GM23338 (cell line): ENCODE data around the gene GDPD4. TPM values are rescaled to one million over a fixed set of nuclear protein-coding genes. Genes with fewer than 3 reads are reported as not detected.

Source experiments
- ATAC-seq: fragments of 200-7000 bp; cut with Tn5 transposase; 3 replicates; pipeline ENCODE4 v1.9.1; 2020
- DNase-seq: peaks from one replicate; pipeline ENCODE4 v3.0.0-alpha.2; 2015; ENCODE audit warnings: low spot score
- H2AFZ ChIP-seq: fragments of 200-600 bp; sonication (generic); 2 replicates; pipeline ENCODE4 v1.8.0; 2016; ENCODE audit warnings: antibody characterized with exemption, mild to moderate bottlenecking, moderate library complexity
- H3F3A ChIP-seq: fragments of 200-600 bp; sonication (generic); replicated peaks from 2 replicates; pipeline ENCODE4 v1.8.0; 2017; ENCODE audit warnings: antibody characterized with exemption, mixed run types, low read depth
- H3K27ac ChIP-seq: fragments of 200-600 bp; sonication (generic); 2 replicates; pipeline ENCODE4 v1.6.1; 2016; ENCODE audit warnings: low read depth
- H3K27me3 ChIP-seq: fragments of 200-600 bp; sonication (generic); 2 replicates; pipeline ENCODE4 v1.8.0; 2016; ENCODE audit warnings: mild to moderate bottlenecking, mixed run types, moderate library complexity; ENCODE audit not compliant: insufficient read depth
- H3K36me3 ChIP-seq: fragments of 200-600 bp; sonication (generic); 2 replicates; pipeline ENCODE4 v1.8.0; 2016; ENCODE audit warnings: mild to moderate bottlenecking; ENCODE audit not compliant: insufficient read depth
- H3K4me1 ChIP-seq: fragments of 200-600 bp; sonication (generic); 2 replicates; pipeline ENCODE4 v1.8.0; 2016; ENCODE audit warnings: mild to moderate bottlenecking, moderate library complexity; ENCODE audit not compliant: insufficient read depth
- H3K4me2 ChIP-seq: fragments of 200-600 bp; sonication (generic); 2 replicates; pipeline ENCODE4 v1.7.1; 2017; ENCODE audit warnings: mixed run types
- H3K4me3 ChIP-seq: fragments of 200-600 bp; sonication (generic); 2 replicates; pipeline ENCODE4 v1.6.1; 2016; ENCODE audit warnings: mixed run types
- H3K79me2 ChIP-seq: fragments of 200-600 bp; sonication (generic); replicated peaks from 2 replicates; pipeline ENCODE4 v1.8.0; 2017; ENCODE audit warnings: mild to moderate bottlenecking; ENCODE audit not compliant: insufficient read depth
- H3K9me2 ChIP-seq: fragments of 200-600 bp; sonication (generic); 2 replicates; pipeline ENCODE4 v1.8.0; 2017; ENCODE audit not compliant: insufficient read depth
- H4K20me1 ChIP-seq: fragments of 200-600 bp; sonication (generic); replicated peaks from 2 replicates; pipeline ENCODE4 v1.8.0; 2017; ENCODE audit warnings: mild to moderate bottlenecking; ENCODE audit not compliant: insufficient read depth
- H3K27ac Mint-ChIP-seq: 2 replicates; pipeline ENCODE4 v1.8.0; 2020; ENCODE audit warnings: inconsistent platforms, mild to moderate bottlenecking, moderate library complexity, mixed read lengths
- H3K27me3 Mint-ChIP-seq: 3 replicates; pipeline ENCODE4 v1.8.0; 2022; ENCODE audit warnings: low read depth, mild to moderate bottlenecking, moderate library complexity, mixed read lengths, inconsistent platforms; ENCODE audit not compliant: insufficient read depth, poor library complexity
- H3K36me3 Mint-ChIP-seq: 3 replicates; pipeline ENCODE4 v1.8.0; 2021; ENCODE audit warnings: low read depth, mild to moderate bottlenecking, inconsistent platforms, moderate library complexity, mixed read lengths
- H3K4me1 Mint-ChIP-seq: 3 replicates; pipeline ENCODE4 v1.8.0; 2020; ENCODE audit warnings: mild to moderate bottlenecking, inconsistent platforms, mixed read lengths
- H3K4me3 Mint-ChIP-seq: 3 replicates; pipeline ENCODE4 v1.8.0; 2021; ENCODE audit warnings: moderate library complexity, mild to moderate bottlenecking, inconsistent platforms, mixed read lengths
- H3K9me3 Mint-ChIP-seq: 3 replicates; pipeline ENCODE4 v1.8.0; 2020; ENCODE audit warnings: moderate library complexity, mild to moderate bottlenecking, inconsistent platforms, mixed read lengths
- CREB1 ChIP-seq: fragments of 250-450 bp; sonication (Bioruptor Pico); IDR thresholded peaks from 2 replicates; pipeline ENCODE4 v1.5.0; 2020; ENCODE audit warnings: low read depth, mild to moderate bottlenecking, moderate library complexity
- EZH2 ChIP-seq: fragments of 200-600 bp; sonication (generic); IDR thresholded peaks from one replicate; pipeline ENCODE4 v1.8.0; 2017; ENCODE audit warnings: antibody characterized with exemption, mild to moderate bottlenecking, low read depth; ENCODE audit not compliant: unreplicated experiment
- EZH2phosphoT487 ChIP-seq: fragments of 200-600 bp; sonication (generic); IDR thresholded peaks from one replicate; pipeline ENCODE4 v1.8.1; 2018; ENCODE audit warnings: antibody characterized with exemption; ENCODE audit not compliant: unreplicated experiment
- JUNB ChIP-seq: IDR thresholded peaks from one replicate; pipeline ENCODE4 v1.6.1; 2016; ENCODE audit warnings: antibody characterized with exemption; ENCODE audit not compliant: unreplicated experiment
- NANOG ChIP-seq: IDR thresholded peaks from 2 replicates; pipeline ENCODE4 v1.6.1; 2016; ENCODE audit warnings: antibody characterized with exemption, borderline replicate concordance
- POLR2AphosphoS5 ChIP-seq: IDR thresholded peaks from 2 replicates; pipeline ENCODE4 v1.6.1; 2016; ENCODE audit warnings: antibody characterized with exemption, low read depth
- STAT1 ChIP-seq: IDR thresholded peaks from one replicate; pipeline ENCODE4 v1.6.1; 2016; ENCODE audit warnings: antibody characterized with exemption; ENCODE audit not compliant: unreplicated experiment
- ZNF114 ChIP-seq: fragments of 250-450 bp; sonication (Bioruptor Pico); IDR thresholded peaks from 2 replicates; pipeline ENCODE4 v1.5.0; 2020; ENCODE audit warnings: mild to moderate bottlenecking, moderate library complexity
- ZNF331 ChIP-seq: fragments of 250-450 bp; sonication (Bioruptor Pico); IDR thresholded peaks from 2 replicates; pipeline ENCODE4 v1.5.0; 2020; ENCODE audit warnings: low read depth, mild to moderate bottlenecking, moderate library complexity
- polyA plus RNA-seq: library from polyadenylated mRNA; unstranded; fragments of >200 nt; fragmentation: Nextera tagmentation; extraction: Ambion mirVana; gene quantifications from 2 replicates; pipeline ENCODE4 v1.2.1, GENCODE V29; 2016
- total RNA-seq: library from RNA; depleted of rRNA; stranded (reverse); fragments of >200 nt; shearing (Covaris generic); gene quantifications from 2 replicates; pipeline ENCODE4 v1.2.3, GENCODE V29; 2014
- TF ChIP-seq, protein P1 (sequence below), 2 experiments: fragments of 200-600 bp in 1 of 2; sonication (generic) in 1 of 2; conservative IDR thresholded peaks; 2 replicates each; pipeline versions ENCODE4 v1.5.1 to v1.6.1; 2016 to 2017; ENCODE audit warnings: antibody characterized with exemption in 2 of 2, low read depth in 2 of 2, mild to moderate bottlenecking in 2 of 2, moderate library complexity in 1 of 2
- TF ChIP-seq, protein P2 (sequence below): IDR thresholded peaks from 2 replicates; pipeline ENCODE4 v1.6.1; 2016; ENCODE audit warnings: antibody characterized with exemption
- TF ChIP-seq, protein P3 (sequence below): fragments of 250-450 bp; sonication (Bioruptor Pico); IDR thresholded peaks from 2 replicates; pipeline ENCODE4 v1.5.0; 2020; ENCODE audit warnings: mild to moderate bottlenecking, moderate library complexity
- TF ChIP-seq, protein P4 (sequence below): IDR thresholded peaks from one replicate; pipeline ENCODE4 v1.6.1; 2018; ENCODE audit warnings: antibody characterized with exemption; ENCODE audit not compliant: unreplicated experiment

Gene GDPD4
- total and polyA plus RNA-seq, 2 experiments from 2014 or later: not detected

DNA sequence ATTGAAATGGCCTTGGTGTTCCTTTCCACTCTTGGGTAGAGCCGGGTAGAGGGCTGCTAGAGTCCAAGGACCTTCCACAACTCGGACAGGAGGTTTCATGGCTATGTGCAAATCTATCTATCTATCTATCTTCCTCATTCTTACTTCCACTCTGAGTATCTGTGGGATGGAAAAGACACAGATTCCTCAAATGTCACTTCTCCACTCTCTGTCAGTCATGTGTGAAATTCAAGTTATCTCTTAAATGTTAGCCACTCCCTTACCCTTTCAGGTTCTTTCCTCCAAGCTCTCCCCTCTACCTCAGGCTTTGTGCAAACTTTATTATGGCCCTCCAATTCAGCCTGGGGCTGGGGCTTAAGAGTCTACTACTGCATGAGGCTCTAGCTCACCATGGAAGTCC lies 84.3 kb downstream of the GDPD4 start:
- Mint-ChIP-seq H3K4me1 (no peaks in the 10 kb centered on the region), H3K4me3 (no peak overlapping the region)
- no peak for ATAC-seq

More for the DNA sequence above, 84.3 kb downstream of the GDPD4 start:
- TF ChIP-seq, protein P1, sequence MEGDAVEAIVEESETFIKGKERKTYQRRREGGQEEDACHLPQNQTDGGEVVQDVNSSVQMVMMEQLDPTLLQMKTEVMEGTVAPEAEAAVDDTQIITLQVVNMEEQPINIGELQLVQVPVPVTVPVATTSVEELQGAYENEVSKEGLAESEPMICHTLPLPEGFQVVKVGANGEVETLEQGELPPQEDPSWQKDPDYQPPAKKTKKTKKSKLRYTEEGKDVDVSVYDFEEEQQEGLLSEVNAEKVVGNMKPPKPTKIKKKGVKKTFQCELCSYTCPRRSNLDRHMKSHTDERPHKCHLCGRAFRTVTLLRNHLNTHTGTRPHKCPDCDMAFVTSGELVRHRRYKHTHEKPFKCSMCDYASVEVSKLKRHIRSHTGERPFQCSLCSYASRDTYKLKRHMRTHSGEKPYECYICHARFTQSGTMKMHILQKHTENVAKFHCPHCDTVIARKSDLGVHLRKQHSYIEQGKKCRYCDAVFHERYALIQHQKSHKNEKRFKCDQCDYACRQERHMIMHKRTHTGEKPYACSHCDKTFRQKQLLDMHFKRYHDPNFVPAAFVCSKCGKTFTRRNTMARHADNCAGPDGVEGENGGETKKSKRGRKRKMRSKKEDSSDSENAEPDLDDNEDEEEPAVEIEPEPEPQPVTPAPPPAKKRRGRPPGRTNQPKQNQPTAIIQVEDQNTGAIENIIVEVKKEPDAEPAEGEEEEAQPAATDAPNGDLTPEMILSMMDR (conservative IDR thresholded peaks at IDR 0.05; ENCODE audit: low read depth in 2 of 2): no peak
- TF ChIP-seq NANOG: no peak
- no peak for TF ChIP-seq CREB1 (CRISPR knock-in tag)
- TF ChIP-seq STAT1: no peak
- no peak for TF ChIP-seq ZNF331 (CRISPR knock-in tag)
- no peak for TF ChIP-seq POLR2AphosphoS5
- TF ChIP-seq EZH2phosphoT487: no peak
- TF ChIP-seq, protein P2, sequence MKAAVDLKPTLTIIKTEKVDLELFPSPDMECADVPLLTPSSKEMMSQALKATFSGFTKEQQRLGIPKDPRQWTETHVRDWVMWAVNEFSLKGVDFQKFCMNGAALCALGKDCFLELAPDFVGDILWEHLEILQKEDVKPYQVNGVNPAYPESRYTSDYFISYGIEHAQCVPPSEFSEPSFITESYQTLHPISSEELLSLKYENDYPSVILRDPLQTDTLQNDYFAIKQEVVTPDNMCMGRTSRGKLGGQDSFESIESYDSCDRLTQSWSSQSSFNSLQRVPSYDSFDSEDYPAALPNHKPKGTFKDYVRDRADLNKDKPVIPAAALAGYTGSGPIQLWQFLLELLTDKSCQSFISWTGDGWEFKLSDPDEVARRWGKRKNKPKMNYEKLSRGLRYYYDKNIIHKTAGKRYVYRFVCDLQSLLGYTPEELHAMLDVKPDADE: no peak
- TF ChIP-seq ZNF114 (CRISPR knock-in tag): no peak
- TF ChIP-seq, protein P3, sequence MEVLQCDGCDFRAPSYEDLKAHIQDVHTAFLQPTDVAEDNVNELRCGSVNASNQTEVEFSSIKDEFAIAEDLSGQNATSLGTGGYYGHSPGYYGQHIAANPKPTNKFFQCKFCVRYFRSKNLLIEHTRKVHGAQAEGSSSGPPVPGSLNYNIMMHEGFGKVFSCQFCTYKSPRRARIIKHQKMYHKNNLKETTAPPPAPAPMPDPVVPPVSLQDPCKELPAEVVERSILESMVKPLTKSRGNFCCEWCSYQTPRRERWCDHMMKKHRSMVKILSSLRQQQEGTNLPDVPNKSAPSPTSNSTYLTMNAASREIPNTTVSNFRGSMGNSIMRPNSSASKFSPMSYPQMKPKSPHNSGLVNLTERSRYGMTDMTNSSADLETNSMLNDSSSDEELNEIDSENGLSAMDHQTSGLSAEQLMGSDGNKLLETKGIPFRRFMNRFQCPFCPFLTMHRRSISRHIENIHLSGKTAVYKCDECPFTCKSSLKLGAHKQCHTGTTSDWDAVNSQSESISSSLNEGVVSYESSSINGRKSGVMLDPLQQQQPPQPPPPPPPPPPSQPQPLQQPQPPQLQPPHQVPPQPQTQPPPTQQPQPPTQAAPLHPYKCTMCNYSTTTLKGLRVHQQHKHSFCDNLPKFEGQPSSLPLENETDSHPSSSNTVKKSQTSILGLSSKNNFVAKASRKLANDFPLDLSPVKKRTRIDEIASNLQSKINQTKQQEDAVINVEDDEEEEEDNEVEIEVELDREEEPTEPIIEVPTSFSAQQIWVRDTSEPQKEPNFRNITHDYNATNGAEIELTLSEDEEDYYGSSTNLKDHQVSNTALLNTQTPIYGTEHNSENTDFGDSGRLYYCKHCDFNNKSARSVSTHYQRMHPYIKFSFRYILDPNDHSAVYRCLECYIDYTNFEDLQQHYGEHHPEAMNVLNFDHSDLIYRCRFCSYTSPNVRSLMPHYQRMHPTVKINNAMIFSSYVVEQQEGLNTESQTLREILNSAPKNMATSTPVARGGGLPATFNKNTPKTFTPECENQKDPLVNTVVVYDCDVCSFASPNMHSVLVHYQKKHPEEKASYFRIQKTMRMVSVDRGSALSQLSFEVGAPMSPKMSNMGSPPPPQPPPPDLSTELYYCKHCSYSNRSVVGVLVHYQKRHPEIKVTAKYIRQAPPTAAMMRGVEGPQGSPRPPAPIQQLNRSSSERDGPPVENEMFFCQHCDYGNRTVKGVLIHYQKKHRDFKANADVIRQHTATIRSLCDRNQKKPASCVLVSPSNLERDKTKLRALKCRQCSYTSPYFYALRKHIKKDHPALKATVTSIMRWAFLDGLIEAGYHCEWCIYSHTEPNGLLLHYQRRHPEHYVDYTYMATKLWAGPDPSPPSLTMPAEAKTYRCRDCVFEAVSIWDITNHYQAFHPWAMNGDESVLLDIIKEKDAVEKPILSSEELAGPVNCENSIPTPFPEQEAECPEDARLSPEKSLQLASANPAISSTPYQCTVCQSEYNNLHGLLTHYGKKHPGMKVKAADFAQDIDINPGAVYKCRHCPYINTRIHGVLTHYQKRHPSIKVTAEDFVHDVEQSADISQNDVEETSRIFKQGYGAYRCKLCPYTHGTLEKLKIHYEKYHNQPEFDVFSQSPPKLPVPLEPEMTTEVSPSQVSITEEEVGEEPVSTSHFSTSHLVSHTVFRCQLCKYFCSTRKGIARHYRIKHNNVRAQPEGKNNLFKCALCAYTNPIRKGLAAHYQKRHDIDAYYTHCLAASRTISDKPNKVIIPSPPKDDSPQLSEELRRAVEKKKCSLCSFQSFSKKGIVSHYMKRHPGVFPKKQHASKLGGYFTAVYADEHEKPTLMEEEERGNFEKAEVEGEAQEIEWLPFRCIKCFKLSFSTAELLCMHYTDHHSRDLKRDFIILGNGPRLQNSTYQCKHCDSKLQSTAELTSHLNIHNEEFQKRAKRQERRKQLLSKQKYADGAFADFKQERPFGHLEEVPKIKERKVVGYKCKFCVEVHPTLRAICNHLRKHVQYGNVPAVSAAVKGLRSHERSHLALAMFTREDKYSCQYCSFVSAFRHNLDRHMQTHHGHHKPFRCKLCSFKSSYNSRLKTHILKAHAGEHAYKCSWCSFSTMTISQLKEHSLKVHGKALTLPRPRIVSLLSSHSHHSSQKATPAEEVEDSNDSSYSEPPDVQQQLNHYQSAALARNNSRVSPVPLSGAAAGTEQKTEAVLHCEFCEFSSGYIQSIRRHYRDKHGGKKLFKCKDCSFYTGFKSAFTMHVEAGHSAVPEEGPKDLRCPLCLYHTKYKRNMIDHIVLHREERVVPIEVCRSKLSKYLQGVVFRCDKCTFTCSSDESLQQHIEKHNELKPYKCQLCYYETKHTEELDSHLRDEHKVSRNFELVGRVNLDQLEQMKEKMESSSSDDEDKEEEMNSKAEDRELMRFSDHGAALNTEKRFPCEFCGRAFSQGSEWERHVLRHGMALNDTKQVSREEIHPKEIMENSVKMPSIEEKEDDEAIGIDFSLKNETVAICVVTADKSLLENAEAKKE (CRISPR knock-in tag): no peak
- no peak for TF ChIP-seq EZH2
- TF ChIP-seq JUNB: no peak
- TF ChIP-seq, protein P4, sequence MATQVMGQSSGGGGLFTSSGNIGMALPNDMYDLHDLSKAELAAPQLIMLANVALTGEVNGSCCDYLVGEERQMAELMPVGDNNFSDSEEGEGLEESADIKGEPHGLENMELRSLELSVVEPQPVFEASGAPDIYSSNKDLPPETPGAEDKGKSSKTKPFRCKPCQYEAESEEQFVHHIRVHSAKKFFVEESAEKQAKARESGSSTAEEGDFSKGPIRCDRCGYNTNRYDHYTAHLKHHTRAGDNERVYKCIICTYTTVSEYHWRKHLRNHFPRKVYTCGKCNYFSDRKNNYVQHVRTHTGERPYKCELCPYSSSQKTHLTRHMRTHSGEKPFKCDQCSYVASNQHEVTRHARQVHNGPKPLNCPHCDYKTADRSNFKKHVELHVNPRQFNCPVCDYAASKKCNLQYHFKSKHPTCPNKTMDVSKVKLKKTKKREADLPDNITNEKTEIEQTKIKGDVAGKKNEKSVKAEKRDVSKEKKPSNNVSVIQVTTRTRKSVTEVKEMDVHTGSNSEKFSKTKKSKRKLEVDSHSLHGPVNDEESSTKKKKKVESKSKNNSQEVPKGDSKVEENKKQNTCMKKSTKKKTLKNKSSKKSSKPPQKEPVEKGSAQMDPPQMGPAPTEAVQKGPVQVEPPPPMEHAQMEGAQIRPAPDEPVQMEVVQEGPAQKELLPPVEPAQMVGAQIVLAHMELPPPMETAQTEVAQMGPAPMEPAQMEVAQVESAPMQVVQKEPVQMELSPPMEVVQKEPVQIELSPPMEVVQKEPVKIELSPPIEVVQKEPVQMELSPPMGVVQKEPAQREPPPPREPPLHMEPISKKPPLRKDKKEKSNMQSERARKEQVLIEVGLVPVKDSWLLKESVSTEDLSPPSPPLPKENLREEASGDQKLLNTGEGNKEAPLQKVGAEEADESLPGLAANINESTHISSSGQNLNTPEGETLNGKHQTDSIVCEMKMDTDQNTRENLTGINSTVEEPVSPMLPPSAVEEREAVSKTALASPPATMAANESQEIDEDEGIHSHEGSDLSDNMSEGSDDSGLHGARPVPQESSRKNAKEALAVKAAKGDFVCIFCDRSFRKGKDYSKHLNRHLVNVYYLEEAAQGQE: no peak
- no peaks in the 10 kb centered on the region for H3K4me1 ChIP-seq
- H3K9me2 ChIP-seq: no peaks in the 10 kb centered on the region
- no peaks in the 10 kb centered on the region for H3F3A ChIP-seq
- H3K27me3 ChIP-seq: no peaks in the 10 kb centered on the region
- H3K4me3 ChIP-seq: no peak overlapping the region
- H3K27me3 Mint-ChIP-seq: peaks cover 4% of the 10 kb centered on the region
- no peak overlapping the region for H3K4me2 ChIP-seq
- H3K36me3 ChIP-seq: no peaks in the 10 kb centered on the region
- no peak overlapping the region for H3K27ac ChIP-seq
- H2AFZ ChIP-seq: no peak overlapping the region
- DNase-seq: no peak
- no peaks in the 10 kb centered on the region; the same call in 1 of the 3 replicates for H3K9me3 Mint-ChIP-seq
- no peak overlapping the region for H3K27ac Mint-ChIP-seq
- no peaks in the 10 kb centered on the region; the same call in 2 of the 3 replicates for H3K36me3 Mint-ChIP-seq
- no peaks in the 10 kb centered on the region for H3K79me2 ChIP-seq
- no peaks in the 10 kb centered on the region for H4K20me1 ChIP-seq
